ENCODE data around the gene MAPK8. TPM values are rescaled to one million over a fixed set of nuclear protein-coding genes. Genes with fewer than 3 reads are reported as not detected.

MAPK8 gene
- total RNA-seq, 4 donors from 2014 or later = 13.6 to 182 (median 41.7) TPM

DNA sequence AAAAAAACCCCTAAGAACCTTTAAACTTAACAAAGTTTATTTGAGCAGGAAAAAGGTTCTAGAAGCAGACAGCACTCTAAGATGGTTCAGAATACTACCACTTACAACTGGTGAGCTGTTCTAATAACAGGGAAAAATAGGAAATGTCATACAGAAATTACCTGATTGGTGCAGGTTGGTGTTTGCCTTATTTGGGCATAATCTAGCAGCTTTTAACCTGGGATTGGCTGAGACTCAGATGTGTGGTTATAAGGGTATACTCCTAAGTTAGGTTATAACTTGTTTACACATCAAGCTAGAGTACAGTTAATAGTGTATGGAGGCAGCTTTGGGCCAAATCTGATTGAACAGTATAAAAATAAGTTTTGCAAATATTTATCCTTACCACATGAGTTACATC is 59.8 kb downstream of the MAPK8 start:
- no peak for DNase-seq
- Histone ChIP-seq H3K4me3 (no peak overlapping the region), H3K4me1 (peaks cover 0 to 11% of the 10 kb centered on the region in 2 donors), H3K36me3 (no peaks in the 10 kb centered on the region), H3K9me3 (no peaks in the 10 kb centered on the region), H3K27ac (no peak overlapping the region), H3K27me3 (no peaks in the 10 kb centered on the region)
- no peak for TF ChIP-seq POLR2A (IDR thresholded peaks at IDR 0.05)
- TF ChIP-seq, protein P1, sequence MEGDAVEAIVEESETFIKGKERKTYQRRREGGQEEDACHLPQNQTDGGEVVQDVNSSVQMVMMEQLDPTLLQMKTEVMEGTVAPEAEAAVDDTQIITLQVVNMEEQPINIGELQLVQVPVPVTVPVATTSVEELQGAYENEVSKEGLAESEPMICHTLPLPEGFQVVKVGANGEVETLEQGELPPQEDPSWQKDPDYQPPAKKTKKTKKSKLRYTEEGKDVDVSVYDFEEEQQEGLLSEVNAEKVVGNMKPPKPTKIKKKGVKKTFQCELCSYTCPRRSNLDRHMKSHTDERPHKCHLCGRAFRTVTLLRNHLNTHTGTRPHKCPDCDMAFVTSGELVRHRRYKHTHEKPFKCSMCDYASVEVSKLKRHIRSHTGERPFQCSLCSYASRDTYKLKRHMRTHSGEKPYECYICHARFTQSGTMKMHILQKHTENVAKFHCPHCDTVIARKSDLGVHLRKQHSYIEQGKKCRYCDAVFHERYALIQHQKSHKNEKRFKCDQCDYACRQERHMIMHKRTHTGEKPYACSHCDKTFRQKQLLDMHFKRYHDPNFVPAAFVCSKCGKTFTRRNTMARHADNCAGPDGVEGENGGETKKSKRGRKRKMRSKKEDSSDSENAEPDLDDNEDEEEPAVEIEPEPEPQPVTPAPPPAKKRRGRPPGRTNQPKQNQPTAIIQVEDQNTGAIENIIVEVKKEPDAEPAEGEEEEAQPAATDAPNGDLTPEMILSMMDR (IDR thresholded peaks at IDR 0.05) = no peak
- intact Hi-C loops (cut with DNase I; ENCODE audit: low total_unique reads) = loop anchor here (10.0 kb wide), 1 partner anchor 289 kb away; no protein-coding TSS in a partner anchor

DNA sequence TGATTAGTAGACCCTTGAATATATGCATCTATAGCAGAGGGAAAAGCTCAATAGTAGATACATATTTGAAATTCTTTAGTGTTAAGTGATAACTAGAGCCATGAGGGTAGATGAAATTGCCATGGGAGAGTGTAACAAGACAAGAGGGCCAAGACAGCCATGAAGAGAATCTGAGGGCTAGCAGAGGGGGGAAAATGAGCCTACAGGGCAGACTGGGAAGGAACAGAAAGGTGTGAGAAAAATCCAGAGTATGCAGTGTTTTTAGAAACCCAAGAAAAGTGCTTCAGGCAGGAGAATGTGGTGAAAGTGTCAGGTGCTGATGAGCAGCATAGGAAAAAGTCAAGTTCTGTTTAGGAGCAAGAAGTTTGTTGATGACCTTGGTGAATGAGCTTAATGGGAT is 63.0 kb downstream of the MAPK8 start:
- H3K27ac ChIP-seq = no peak overlapping the region
- intact Hi-C loops (cut with DNase I; ENCODE audit: low total_unique reads) = loop anchor here (10.0 kb wide), 1 partner anchor 285 kb away; no protein-coding TSS in a partner anchor
- no peak overlapping the region for H3K4me3 ChIP-seq
- peaks cover 0 to 2% of the 10 kb centered on the region in 2 donors for H3K4me1 ChIP-seq
- TF ChIP-seq, protein P1 (IDR thresholded peaks at IDR 0.05) = no peak
- TF ChIP-seq POLR2A (IDR thresholded peaks at IDR 0.05) = no peak
- H3K9me3 ChIP-seq = no peaks in the 10 kb centered on the region
- no peak for DNase-seq
- H3K27me3 ChIP-seq = no peaks in the 10 kb centered on the region
- no peaks in the 10 kb centered on the region for H3K36me3 ChIP-seq

DNA sequence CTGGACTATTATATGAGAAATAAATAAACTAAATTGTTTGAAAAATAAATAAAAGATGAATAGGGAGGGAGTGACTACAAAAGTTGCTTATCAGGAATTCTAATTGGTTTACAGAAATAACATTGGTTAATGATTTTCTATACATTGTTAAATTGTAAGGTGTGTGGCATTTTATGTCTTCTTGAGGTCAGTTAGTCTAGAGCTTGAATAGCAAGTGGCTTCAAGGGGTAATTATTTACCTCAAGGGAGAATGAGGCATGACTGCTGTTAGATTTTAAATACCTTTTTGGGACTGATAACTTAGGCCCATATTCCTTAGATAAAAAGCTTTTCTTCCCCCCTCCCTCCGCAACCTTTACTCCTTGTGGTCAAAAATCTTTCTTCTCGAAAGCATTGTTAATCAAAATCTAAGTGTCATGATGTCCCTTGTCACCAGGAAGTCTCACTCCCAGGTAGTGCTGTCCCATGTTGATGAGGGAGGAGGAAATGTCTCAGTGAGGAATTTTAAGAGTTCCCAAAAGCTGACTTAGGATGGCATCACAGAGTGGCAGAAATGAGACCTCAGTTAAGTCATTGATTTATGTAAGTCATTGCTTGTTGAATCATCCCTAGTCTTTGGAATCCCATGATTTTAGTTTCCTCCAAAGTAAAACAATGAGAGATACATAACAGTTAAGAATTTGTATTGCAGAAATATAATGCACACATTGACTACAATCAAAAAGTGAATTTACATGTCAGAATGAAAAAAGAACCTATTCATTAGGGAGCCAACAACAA is 71.5 kb downstream of the MAPK8 start:
- no peaks in the 10 kb centered on the region for H3K36me3 ChIP-seq
- no peaks in the 10 kb centered on the region for H3K4me1 ChIP-seq
- TF ChIP-seq POLR2A (IDR thresholded peaks at IDR 0.05) = no peak
- TF ChIP-seq, protein P1 (IDR thresholded peaks at IDR 0.05) = no peak
- H3K27ac ChIP-seq = no peak overlapping the region
- H3K4me3 ChIP-seq = no peak overlapping the region
- H3K27me3 ChIP-seq = no peaks in the 10 kb centered on the region
- no peak for DNase-seq
- peaks cover 0 to 9% of the 10 kb centered on the region in 2 donors for H3K9me3 ChIP-seq
- intact Hi-C loops (cut with DNase I; ENCODE audit: low total_unique reads) = no loop called here

DNA sequence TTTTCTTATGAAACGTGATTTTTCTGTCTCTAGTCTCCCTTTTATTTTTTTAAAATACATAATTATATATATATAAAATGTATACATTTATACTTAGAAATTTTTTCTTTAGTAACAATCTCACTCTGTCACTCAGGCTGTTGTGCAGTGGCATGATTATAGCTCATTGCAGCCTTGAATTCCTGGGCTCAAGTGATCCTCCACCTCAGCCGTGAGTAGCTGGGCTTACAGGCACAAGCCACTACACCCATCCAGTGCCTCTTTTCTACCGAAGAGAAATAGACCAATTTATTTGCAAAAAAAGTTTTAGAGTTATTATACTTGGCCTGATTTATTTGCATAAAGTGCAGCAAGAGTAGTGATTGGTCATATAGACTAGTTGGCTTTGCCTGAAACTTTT is 72.2 kb downstream of the MAPK8 start:
- Histone ChIP-seq H3K27ac (no peak overlapping the region), H3K36me3 (no peaks in the 10 kb centered on the region)

DNA sequence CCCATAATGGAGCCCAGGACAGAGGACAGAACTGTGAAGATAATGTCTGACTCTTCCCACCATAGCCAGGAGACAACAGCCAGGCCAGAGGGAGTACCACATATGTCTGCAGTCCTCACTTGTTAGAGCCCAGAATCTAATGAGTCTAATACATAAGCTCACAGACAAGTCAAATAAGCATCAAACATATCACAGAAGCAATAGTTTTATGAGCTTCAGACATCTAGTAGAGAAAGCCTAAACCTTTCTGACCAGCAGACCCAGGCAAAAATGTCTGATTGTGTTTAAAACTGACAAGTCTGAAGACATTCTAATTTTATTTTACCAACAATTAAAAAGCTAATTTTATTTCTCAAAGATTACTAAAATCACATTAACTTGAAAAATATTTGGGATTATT is 75.5 kb downstream of the MAPK8 start:
- Histone ChIP-seq H3K36me3 (no peaks in the 10 kb centered on the region), H3K27me3 (no peaks in the 10 kb centered on the region), H3K4me3 (no peak overlapping the region), H3K4me1 (peaks cover 0 to 5% of the 10 kb centered on the region in 2 donors), H3K9me3 (peaks cover 0 to 9% of the 10 kb centered on the region in 2 donors), H3K27ac (no peak overlapping the region)
- no peak for DNase-seq
- TF ChIP-seq POLR2A (IDR thresholded peaks at IDR 0.05) = no peak
- TF ChIP-seq, protein P1 (IDR thresholded peaks at IDR 0.05) = no peak
- intact Hi-C loops (cut with DNase I; ENCODE audit: low total_unique reads) = no loop called here

More for the DNA sequence above, 72.2 kb downstream of the MAPK8 start:
- no peak for DNase-seq
- TF ChIP-seq, protein P1 (IDR thresholded peaks at IDR 0.05) = no peak
- no peak for TF ChIP-seq POLR2A (IDR thresholded peaks at IDR 0.05)
- intact Hi-C loops (cut with DNase I; ENCODE audit: low total_unique reads) = no loop called here
- no peaks in the 10 kb centered on the region for H3K27me3 ChIP-seq
- no peaks in the 10 kb centered on the region for H3K4me1 ChIP-seq
- no peak overlapping the region for H3K4me3 ChIP-seq
- H3K9me3 ChIP-seq = peaks cover 0 to 9% of the 10 kb centered on the region in 2 donors
